IMR-90 (cell line): Measurements from ENCODE around the gene MRPL11. TPM values are rescaled to one million over a fixed set of nuclear protein-coding genes. Genes with fewer than 3 reads are reported as not detected.

Experiments used
- ATAC-seq: fragments of 200-7000 bp; cut with Tn5 transposase; 2 replicates; pipeline ENCODE4 v1.9.1; 2020; ENCODE audit warnings: low read depth, mild to moderate bottlenecking, moderate library complexity
- BruUV-seq: library from RNA; stranded (reverse); fragments of 400-500 nt; replicated peaks from 2 replicates; lab custom pipeline; 2021; lab: Mats Ljungman, UMichigan
- CTCF ChIA-PET: fragments of 300-600 bp; formaldehyde crosslinking; extraction: SDS; loops from one replicate; lab custom pipeline; 2021; ENCODE audit warnings: antibody characterized with exemption; lab: Yijun Ruan, JAX
- POLR2A ChIA-PET: fragments of 300-600 bp; sonication (Branson Sonifier 250); formaldehyde crosslinking; loops from one replicate; lab custom pipeline; 2022; ENCODE audit warnings: antibody characterized with exemption; ENCODE audit not compliant: unreplicated experiment; lab: Charles Lee
- DNase-seq: peaks from one replicate; pipeline ENCODE4 v3.0.0; 2013
- H2AFZ ChIP-seq: replicated peaks from 2 replicates; pipeline ENCODE3; 2013; ENCODE audit warnings: low read length, mild to moderate bottlenecking; ENCODE audit not compliant: poor library complexity
- H2AK5ac ChIP-seq: 2 replicates; pipeline ENCODE4 v1.6.1; 2013; ENCODE audit warnings: low read depth, low read length, inconsistent platforms
- H2AK9ac ChIP-seq: replicated peaks from 2 replicates; pipeline ENCODE3; 2013; ENCODE audit warnings: mild to moderate bottlenecking, low read depth, low read length, moderate library complexity; ENCODE audit not compliant: poor library complexity
- H2BK120ac ChIP-seq: 2 replicates; pipeline ENCODE4 v1.6.1; 2013; ENCODE audit warnings: low read depth, low read length, inconsistent platforms
- H2BK15ac ChIP-seq: 3 replicates; pipeline ENCODE4 v1.6.1; 2013; ENCODE audit warnings: low read depth, low read length, inconsistent platforms
- H2BK20ac ChIP-seq: 2 replicates; pipeline ENCODE4 v1.6.1; 2013; ENCODE audit warnings: low read depth, mild to moderate bottlenecking, inconsistent platforms, low read length, moderate library complexity
- H2BK5ac ChIP-seq: 2 replicates; pipeline ENCODE4 v1.6.1; 2013; ENCODE audit warnings: mild to moderate bottlenecking, low read depth, low read length, inconsistent platforms; ENCODE audit not compliant: poor library complexity, severe bottlenecking
- H3K14ac ChIP-seq: replicated peaks from 2 replicates; pipeline ENCODE4 v1.6.1; 2013; ENCODE audit warnings: low read depth, low read length, inconsistent platforms
- H3K18ac ChIP-seq: 2 replicates; pipeline ENCODE4 v1.6.1; 2013; ENCODE audit warnings: low read depth, low read length, control low read depth
- H3K23ac ChIP-seq: 2 replicates; pipeline ENCODE4 v1.6.1; 2013; ENCODE audit warnings: low read depth, low read length, inconsistent platforms
- H3K27ac ChIP-seq: 2 replicates; pipeline ENCODE4 v1.5.1; 2013; ENCODE audit warnings: mild to moderate bottlenecking, control low read depth, low read length; ENCODE audit not compliant: insufficient read depth
- H3K27me3 ChIP-seq: 2 replicates; pipeline ENCODE4 v1.6.1; 2013; ENCODE audit warnings: low read length; ENCODE audit not compliant: control insufficient read depth, insufficient read depth
- H3K36me3 ChIP-seq: 2 replicates; pipeline ENCODE4 v1.6.1; 2013; ENCODE audit warnings: low read length, mixed read lengths; ENCODE audit not compliant: control insufficient read depth, insufficient read depth
- H3K4ac ChIP-seq: 2 replicates; pipeline ENCODE4 v1.6.1; 2013; ENCODE audit warnings: low read depth, low read length, inconsistent platforms
- H3K4me1 ChIP-seq: 2 replicates; pipeline ENCODE4 v1.6.1; 2013; ENCODE audit warnings: low read length, mixed read lengths; ENCODE audit not compliant: control insufficient read depth, insufficient read depth
- H3K4me2 ChIP-seq: 2 replicates; pipeline ENCODE4 v1.6.1; 2013; ENCODE audit warnings: low read depth, mild to moderate bottlenecking, control low read depth, low read length, moderate library complexity
- H3K4me3 ChIP-seq: 2 replicates; pipeline ENCODE4 v1.5.1; 2013; ENCODE audit warnings: low read depth, mild to moderate bottlenecking, control low read depth, low read length, moderate library complexity; ENCODE audit not compliant: insufficient read depth
- H3K56ac ChIP-seq: 2 replicates; pipeline ENCODE4 v1.6.1; 2013; ENCODE audit warnings: low read length, inconsistent platforms; ENCODE audit not compliant: insufficient read depth; ENCODE audit errors: extremely low read depth
- H3K79me1 ChIP-seq, 2 experiments: 2 replicates each; pipeline ENCODE4 v1.6.1; 2013; ENCODE audit warnings: low read length in 2 of 2, inconsistent platforms in 1 of 2, low read depth in 1 of 2
- H3K9ac ChIP-seq: 2 replicates; pipeline ENCODE4 v1.6.1; 2013; ENCODE audit warnings: low read depth, low read length, control low read depth
- H3K9me1 ChIP-seq: 2 replicates; pipeline ENCODE4 v1.6.1; 2013; ENCODE audit warnings: low read length, inconsistent platforms; ENCODE audit not compliant: insufficient read depth
- H3K9me3 ChIP-seq: 2 replicates; pipeline ENCODE4 v1.6.1; 2013; ENCODE audit warnings: low read length; ENCODE audit not compliant: control insufficient read depth, insufficient read depth
- H4K20me1 ChIP-seq: 2 replicates; pipeline ENCODE4 v1.6.1; 2013; ENCODE audit warnings: low read length, inconsistent platforms; ENCODE audit not compliant: insufficient read depth
- H4K5ac ChIP-seq: 2 replicates; pipeline ENCODE4 v1.6.1; 2013; ENCODE audit warnings: mild to moderate bottlenecking, low read depth, low read length, control low read depth
- H4K8ac ChIP-seq, 2 experiments: 2 replicates each; pipeline ENCODE4 v1.6.1; 2013; ENCODE audit warnings: low read depth in 2 of 2, low read length in 2 of 2, control low read depth in 1 of 2, inconsistent platforms in 1 of 2
- H4K91ac ChIP-seq: 2 replicates; pipeline ENCODE4 v1.6.1; 2013; ENCODE audit warnings: low read depth, low read length, inconsistent platforms; ENCODE audit not compliant: insufficient read depth
- CTCF ChIP-seq: conservative IDR thresholded peaks from 2 replicates; pipeline ENCODE4 v1.5.1; 2012; ENCODE audit warnings: mild to moderate bottlenecking, low read depth, low read length, improper control_type of control experiment
- MAFK ChIP-seq: IDR thresholded peaks from 2 replicates; pipeline ENCODE4 v1.6.1; 2012; ENCODE audit warnings: low read depth, low read length, improper control_type of control experiment
- MXI1 ChIP-seq: IDR thresholded peaks from 2 replicates; pipeline ENCODE4 v1.6.1; 2012; ENCODE audit warnings: low read depth, mild to moderate bottlenecking, low read length, moderate library complexity, borderline replicate concordance
- NFE2L2 ChIP-seq: fragments of 150-350 bp; IDR thresholded peaks from 2 replicates; pipeline ENCODE4 v1.6.1; 2016; ENCODE audit warnings: low read depth, mild to moderate bottlenecking, low read length
- POLR2A ChIP-seq: IDR thresholded peaks from 2 replicates; pipeline ENCODE4 v1.6.1; 2012; ENCODE audit warnings: mild to moderate bottlenecking, low read depth, low read length
- RCOR1 ChIP-seq: IDR thresholded peaks from 2 replicates; pipeline ENCODE4 v1.6.1; 2012; ENCODE audit warnings: mild to moderate bottlenecking, low read length, improper control_type of control experiment; ENCODE audit not compliant: insufficient replicate concordance
- RFX5 ChIP-seq: IDR thresholded peaks from 2 replicates; pipeline ENCODE4 v1.8.0; 2012; ENCODE audit warnings: low read depth, mild to moderate bottlenecking, low read length, moderate library complexity
- SMC3 ChIP-seq: fragments of 150-350 bp; IDR thresholded peaks from 2 replicates; pipeline ENCODE4 v1.6.1; 2016; ENCODE audit warnings: low read depth, mild to moderate bottlenecking, antibody characterized with exemption, low read length, moderate library complexity
- WGBS, 2 experiments: methylation state at CpG; one replicate each; pipeline versions ENCODE4 v1.1.5 to v1.1.7; 2013; ENCODE audit warnings: missing lambda C conversion rate in 2 of 2; ENCODE audit not compliant: insufficient read length in 1 of 2; ENCODE audit errors: extremely low coverage in 2 of 2; 5-methylcytosine and 5-hydroxymethylcytosine counted together
- dilution Hi-C: fragments of 300-500 bp; cut with HindIII; formaldehyde crosslinking; loops from one replicate; pipeline ENCODE4 v1.14.3; 2018; ENCODE audit warnings: low sequenced_read_pairs; ENCODE audit not compliant: unreplicated experiment
- in situ Hi-C: fragments of 300-500 bp; cut with MboI; formaldehyde crosslinking; loops from 3 replicates; pipeline ENCODE4 v1.14.3; 2019; ENCODE audit warnings: low sequenced_read_pairs, inconsistent platforms, mixed read lengths
- intact Hi-C: fragments of 100-400 bp; cut with micrococcal nuclease; formaldehyde crosslinking; loops from 2 replicates; pipeline ENCODE4 v1.10.0; 2022
- polyA plus RNA-seq, 3 experiments: library from polyadenylated mRNA; depleted of rRNA; stranded (reverse); fragments of >200 nt; gene quantifications; 2 replicates each; pipeline ENCODE4 v1.2.3, GENCODE V29; 2012; ENCODE audit warnings: low replicate concordance in 1 of 3
- total RNA-seq: library from RNA; depleted of rRNA; stranded (reverse); fragments of >200 nt; gene quantifications from 2 replicates; pipeline ENCODE4 v1.2.3, GENCODE V29; 2012

Gene MRPL11
- total and polyA plus RNA-seq, 2 of the 4 experiments (the other 2 are of a cell fraction) = 45.5 to 45.6 TPM

- TF ChIP-seq SMC3 (no peak), POLR2A (no peak), RFX5 (no peak), CTCF (no peak)
Observed at GRCh38 chr11:66476841-66477251, 38.2 kb upstream of the MRPL11 start (continued).

- Histone ChIP-seq H3K9me3 (no peaks in the 10 kb centered on the region), H3K9ac (no peak overlapping the region), H3K9me1 (0 out of 2 replicates have a peak, but pooled peaks cover 9% of the 10 kb centered on the region), H2BK20ac (no peak overlapping the region), H3K23ac (no peak overlapping the region), H3K27ac (no peak overlapping the region), H3K4me2 (no peak overlapping the region), H4K91ac (no peak overlapping the region), H3K4me3 (no peak overlapping the region), H3K4ac (no peak overlapping the region), H3K27me3 (no peaks in the 10 kb centered on the region), H3K36me3 (peaks cover 27% of the 10 kb centered on the region), H3K14ac (no peak overlapping the region), H4K5ac (no peak overlapping the region), H4K20me1 (peaks cover 11% of the 10 kb centered on the region; the same call in 1 of the 2 replicates), H2BK120ac (no peak overlapping the region), H3K56ac (no peak overlapping the region), H2BK15ac (no peak overlapping the region), H2AK9ac (peak overlapping the region; percentile 56), H4K8ac (no peak overlapping the region), H2AFZ (no peak overlapping the region), H3K18ac (no peak overlapping the region), H3K4me1 (peaks cover 8% of the 10 kb centered on the region), H3K79me1 (peaks cover 19 to 46% of the 10 kb centered on the region in 2 experiments), H2AK5ac (no peak overlapping the region), H2BK5ac (no peak overlapping the region)
- in situ Hi-C loops = no loop called here
- dilution Hi-C loops = no loop called here
- intact Hi-C loops = no loop called here
- ChIA-PET CTCF (no interaction called here), POLR2A (no interaction called here)
- DNase-seq (no peak), ATAC-seq (no peak)
- TF ChIP-seq RCOR1 = no peak
- TF ChIP-seq MXI1 = no peak
- TF ChIP-seq NFE2L2 = no peak
- no peak for TF ChIP-seq MAFK
- no TSS peak for BruUV-seq
- 83% methylated on average over 1 of the region's 10 CpGs; no CpG with 5 or more reads in 1 of the 2 experiments for whole genome bisulfite sequencing, 2 experiments
Observed at GRCh38 chr11:66476173-66476840, 37.7 kb upstream of the MRPL11 start.
